GM18520 (cell line): ENCODE measurements around the gene MAN1C1.

Experiments
- ATAC-seq: cut with Tn5 transposase; IDR thresholded peaks from one replicate; pipeline ENCODE4 v1.9.1; 2021; ENCODE audit not compliant: unreplicated experiment

MAN1C1 gene

DNA sequence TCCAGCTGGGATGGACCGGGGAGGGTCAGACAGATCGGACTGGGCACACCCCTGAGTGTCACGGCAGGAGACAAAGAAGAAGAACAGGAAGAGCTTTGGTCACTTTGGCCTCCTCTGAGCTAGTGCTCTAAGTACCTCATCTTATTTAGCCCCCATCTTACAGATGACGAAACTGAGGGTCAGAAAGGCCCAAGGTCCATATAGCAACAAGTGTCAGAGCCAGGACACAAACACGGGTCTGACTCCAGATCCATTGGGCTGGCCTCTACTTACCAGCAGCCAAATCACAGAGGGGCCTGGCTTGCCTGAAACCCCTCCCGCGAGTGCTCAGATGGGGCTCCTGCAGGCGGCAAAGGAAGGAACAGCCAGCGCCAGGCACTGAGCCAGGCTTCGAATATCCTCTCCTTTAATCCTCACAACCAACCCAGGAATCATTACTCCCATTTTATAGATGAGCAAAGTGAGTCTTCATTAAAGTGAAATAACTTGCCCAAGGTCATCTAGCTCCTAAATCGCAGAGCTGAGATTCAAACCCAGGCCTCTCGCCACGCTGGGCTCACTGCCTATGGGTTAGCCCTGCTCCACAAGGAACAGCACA is 157.7 kb downstream of the MAN1C1 start:
- no peak for ATAC-seq

DNA sequence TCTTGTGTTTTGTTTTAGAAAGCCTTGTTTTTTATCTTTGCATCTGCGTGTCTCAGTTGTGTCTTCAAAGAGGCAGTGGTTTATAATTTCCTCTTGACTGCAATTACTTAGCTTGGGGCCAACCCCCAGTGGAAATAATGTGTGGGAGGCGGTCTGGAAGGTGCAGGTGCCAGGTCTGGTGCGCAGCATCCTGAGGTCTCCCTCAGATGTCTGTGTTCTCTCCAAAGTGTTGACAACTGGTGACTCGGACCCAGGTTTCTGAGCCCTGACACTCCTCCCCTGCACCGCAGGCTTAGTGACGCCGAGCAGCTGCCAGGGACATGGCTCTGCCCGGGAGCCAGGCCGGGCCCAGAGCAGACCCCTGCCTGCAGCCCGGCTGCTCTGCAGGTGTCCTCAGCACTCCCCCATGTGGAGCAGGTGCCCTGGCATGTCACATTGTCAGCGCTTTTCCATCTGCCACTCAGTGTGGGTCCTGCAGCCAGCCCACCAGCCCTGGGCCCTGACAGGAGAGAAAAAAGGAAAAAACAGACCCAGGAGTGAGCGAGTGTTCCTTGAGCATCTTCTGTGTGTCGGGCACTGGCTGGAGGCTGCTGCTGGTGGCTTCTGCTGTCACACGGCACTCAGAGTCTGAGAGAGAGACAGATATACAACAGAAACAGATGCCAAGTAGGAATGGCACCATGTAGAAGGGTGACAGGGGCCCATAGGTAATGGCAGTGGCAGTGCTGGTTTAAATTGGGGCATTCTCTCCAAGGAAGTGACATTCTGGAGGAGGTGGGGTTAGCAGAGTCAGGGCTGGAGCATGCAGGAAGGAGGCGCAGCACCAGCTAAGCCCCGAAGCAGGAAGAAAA is 158.6 kb downstream of the MAN1C1 start:
- no peak for ATAC-seq

- ATAC-seq = no peak
Observed at GRCh38 chr1:25779388-25779787, 162.8 kb downstream of the MAN1C1 start.

GRCh38 chr1:25779894-25780293 is 163.3 kb downstream of the MAN1C1 start:
- no peak for ATAC-seq

DNA sequence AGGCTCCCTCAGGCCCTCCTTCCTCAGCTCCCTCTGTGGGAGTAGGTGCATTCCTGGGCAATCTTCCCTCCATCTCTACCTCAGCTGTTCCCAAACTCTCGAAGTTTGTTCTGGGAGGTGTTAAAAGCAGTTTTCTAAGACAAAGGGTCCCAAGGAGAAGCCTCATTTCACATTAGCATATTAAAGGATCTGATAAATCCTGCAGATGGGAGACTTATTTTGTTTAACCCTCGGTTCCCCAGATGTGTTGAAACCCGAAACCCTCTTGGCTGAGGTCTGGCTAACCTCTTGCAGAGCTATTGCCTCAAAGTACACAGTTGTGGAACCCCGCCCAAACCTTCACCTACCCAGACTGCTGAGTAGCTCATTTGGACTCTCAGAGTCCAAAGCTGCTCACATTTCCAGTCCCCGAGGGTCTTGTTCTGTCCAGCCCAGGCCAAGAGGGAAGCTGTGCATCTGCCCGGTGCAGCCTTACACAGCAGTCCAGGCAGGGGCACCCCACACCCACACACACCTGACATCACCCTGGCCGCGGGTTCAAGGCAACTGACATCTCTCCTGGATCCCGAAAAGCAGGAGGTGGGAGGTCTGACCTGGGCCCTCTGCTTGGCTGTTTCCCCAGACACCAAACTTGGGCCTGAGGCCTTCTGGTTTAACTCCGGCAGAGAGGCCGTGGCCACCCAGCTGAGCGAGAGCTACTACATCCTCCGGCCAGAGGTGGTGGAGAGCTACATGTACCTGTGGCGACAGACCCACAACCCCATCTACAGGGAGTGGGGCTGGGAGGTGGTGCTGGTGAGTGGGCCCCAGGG is 163.9 kb downstream of the MAN1C1 start:
- ATAC-seq = no peak

DNA sequence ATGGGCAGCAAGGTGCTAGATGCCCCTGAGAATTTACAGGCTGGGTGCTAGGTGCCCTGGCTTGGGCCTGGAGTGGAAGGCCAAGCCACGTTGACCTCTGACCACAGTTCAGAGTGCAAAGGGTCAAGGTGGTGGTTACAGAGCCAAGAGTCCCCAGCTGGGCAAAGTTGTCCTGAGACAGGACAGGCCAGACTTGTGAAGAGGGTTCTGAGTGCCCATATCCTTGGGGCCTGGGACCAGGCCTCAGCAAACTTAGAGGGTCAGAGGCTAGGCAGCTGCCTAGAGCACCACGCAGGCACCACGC is 164.5 kb downstream of the MAN1C1 start:
- no peak for ATAC-seq

DNA sequence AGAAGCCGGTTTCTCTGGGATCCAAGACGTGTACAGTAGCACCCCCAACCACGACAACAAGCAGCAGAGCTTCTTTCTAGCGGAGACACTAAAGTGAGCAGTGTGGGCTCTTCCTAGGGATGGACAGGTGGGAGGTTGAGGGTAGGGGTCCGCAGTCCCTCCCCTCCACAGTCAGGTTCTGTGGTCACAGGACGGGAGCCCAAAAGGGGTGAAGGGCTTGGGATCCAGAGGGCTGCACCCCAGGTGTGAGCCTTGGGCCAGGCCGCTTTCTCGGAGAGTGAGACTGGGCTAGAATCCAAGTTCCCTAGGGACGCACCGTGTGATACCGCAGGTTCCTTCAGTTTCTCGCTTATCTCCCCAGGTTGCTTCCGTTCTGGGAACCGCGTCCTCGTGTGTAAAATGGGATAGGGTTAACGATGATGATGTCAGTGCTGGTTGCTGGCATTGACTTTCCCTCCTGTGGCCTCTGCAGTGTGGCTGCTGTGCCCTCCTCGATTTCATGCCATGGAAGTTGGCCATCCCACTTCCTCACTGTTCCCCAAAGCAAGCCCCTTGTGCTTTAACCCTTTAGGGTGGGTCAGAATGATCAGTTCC is 166.1 kb downstream of the MAN1C1 start:
- ATAC-seq = no peak

GRCh38 chr1:25784575-25785051 is 168.0 kb downstream of the MAN1C1 start:
- ATAC-seq = no peak

- ATAC-seq = no peak
Observed at GRCh38 chr1:25785333-25786067, 168.9 kb downstream of the MAN1C1 start.

GRCh38 chr1:25786887-25787759 is 170.5 kb downstream of the MAN1C1 start:
- ATAC-seq = no peak

GRCh38 chr1:25787760-25788166 is 171.2 kb downstream of the MAN1C1 start:
- no peak for ATAC-seq

GRCh38 chr1:25790472-25790871 is 173.9 kb downstream of the MAN1C1 start:
- no peak for ATAC-seq

DNA sequence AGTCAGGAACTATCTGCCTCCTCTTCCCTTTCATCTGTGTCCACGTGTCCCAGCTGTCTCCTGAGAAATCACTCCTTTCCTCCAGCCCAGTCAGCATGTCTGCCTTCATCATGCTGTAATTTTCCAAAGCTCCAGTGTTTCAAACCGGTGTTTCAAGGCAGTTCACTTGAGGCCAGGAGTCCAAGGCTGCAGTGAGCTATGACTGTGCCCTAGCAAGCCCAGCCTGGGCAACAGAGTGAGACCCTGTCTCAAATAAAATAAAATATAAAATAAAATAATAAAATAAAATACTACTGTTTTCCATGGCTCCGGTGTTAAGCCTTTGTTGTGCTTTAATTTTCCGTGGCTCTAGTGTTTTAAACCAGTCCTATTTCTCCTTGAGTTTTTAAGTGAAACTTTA is 175.5 kb downstream of the MAN1C1 start:
- ATAC-seq = no peak

GRCh38 chr1:25793585-25794170 is 177.1 kb downstream of the MAN1C1 start:
- ATAC-seq = no peak

DNA sequence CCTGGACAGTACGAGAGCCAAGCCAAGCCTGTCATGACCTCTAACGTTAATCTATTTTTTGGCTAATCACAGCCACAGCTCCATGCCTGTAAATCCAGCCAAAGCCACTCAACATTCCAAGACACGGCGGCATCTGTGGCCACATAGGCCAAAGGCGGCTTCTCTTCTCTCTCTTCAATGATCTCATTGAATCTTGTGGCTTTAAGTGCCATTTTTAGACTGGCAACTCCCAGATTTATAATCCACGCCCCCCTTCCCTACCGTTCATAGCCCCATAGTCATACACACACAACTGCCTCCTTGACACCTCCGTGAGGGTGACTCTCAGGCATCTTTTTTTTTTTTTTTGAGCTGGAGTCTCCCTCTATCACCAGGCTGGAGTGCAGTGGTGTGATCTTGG is 177.7 kb downstream of the MAN1C1 start:
- no peak for ATAC-seq

DNA sequence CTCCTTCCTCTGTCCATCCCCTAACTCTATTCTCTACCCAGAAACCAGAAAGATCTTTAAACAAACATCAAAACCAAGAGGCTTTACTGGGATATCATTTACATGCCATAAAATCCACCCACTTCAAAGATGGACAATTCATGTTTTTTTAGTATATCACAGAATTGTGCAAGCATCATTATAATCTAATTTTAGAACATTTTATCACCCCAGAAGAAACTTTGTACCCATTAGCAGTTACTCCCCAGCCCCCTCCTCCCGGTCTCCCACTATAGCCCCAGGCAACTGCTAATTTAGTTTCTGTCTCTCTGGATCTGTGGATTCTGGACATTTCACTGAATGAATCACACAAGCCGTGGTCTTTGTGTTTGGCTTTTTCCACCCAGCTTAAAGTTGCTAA is 178.6 kb downstream of the MAN1C1 start:
- ATAC-seq = no peak

DNA sequence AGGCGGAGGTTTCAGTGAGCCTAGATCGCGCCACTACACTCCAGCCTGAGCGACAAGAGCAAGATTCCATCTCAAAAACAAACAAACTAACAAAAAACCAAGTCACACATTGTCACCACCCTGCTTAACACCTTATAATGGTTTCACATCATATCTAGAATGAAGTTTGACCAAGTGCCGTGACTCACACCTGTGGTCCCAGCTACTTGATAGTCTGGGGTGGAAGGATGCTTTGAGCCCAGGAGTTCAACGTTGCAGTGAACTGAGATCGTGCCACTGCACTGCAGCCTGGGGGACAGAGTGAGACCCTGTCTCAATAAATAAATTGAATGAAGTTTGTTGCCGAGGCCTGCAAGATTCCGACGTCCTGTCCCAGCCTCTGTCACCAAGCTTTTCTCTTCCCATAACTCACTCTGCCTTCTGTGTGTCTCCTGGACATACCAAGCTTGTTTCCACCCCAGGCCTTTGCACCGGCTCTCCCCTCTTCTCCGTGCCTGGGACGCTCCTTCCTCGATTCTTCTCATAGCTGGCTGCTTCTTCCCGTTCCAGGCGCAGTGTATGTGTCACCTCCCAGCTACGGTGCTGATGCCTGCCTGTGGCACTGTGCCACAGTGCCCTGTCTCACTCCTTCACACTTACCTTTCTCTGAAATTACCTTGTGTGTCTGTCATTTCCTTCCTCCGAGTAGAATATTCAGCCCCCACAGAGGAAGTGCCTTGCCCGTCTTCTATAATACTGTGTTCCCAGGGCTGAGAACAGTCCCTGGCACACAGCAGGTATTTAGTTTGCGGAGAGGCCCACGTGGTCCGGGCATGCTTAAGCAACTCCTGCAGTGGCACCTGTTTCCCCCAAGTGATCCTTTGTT is 179.6 kb downstream of the MAN1C1 start:
- no peak for ATAC-seq

- no peak for ATAC-seq
Observed at GRCh38 chr1:25796811-25797458, 180.3 kb downstream of the MAN1C1 start.
